Esophagus squamous epithelium (tissue), 4 donors: ENCODE data around the gene PLBD2.

Experiments used
- POLR2A ChIP-seq, 4 donors: fragments of 450-650 bp; IDR thresholded peaks; one replicate each; pipeline ENCODE4 v1.6.1; 2017; ENCODE audit warnings: antibody characterized with exemption in 4 of 4, mild to moderate bottlenecking in 4 of 4, moderate library complexity in 3 of 4
- TF ChIP-seq, protein P1 (sequence below), 6 experiments: fragments of 450-650 bp in 4 of 6; fragments of 200-600 bp in 2 of 6; sonication (generic) in 2 of 6; IDR thresholded peaks; one replicate each; pipeline ENCODE4 v1.5.1; 2016 to 2019; ENCODE audit warnings: antibody characterized with exemption in 6 of 6, mild to moderate bottlenecking in 4 of 6, moderate library complexity in 4 of 6

DNA sequence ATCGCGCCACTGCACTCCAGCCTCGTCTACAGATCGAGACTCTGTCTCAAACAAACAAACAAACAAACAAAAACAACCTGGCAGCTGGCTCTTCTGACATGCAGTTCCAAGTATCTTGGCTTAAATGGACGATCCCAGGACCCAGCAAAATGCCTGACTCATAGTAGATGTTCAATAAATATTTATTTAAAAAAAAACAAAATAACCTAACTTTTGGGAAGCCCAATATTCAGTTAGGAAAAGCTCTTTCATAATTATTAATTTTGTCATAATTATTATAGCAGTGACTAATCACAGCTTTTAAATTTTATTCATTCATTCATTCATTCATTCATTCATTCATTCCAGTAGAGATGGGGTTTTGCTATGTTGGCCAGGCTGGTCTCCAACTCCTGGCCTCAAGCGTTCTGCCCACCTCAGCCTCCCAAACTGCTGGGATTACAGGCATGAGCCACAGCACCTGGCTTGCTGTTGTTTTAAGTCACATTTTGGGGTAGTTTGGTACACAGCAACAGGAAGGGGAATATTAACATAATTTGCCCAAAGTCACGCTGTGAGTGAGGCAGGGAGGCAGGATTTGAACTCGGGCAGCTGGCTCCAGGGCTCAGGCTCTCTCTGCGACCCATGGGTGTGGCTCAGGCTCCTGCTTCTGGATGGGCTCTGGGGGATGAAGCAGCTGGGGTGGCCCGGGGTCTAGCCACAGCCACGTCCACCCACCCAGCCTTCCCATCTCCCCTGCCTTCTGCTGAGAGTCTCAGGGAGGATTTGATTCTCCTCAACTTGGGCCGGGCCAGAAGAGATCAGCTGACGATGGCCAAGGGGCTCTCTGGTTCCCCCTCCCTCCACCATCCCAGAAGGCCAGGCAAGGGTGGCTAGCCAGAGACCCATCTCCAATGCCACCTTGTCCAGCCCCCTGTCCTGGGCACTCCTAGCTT, 42.9 kb downstream of the PLBD2 start:
- TF ChIP-seq POLR2A (IDR thresholded peaks at IDR 0.05): no peak
- TF ChIP-seq, protein P1, sequence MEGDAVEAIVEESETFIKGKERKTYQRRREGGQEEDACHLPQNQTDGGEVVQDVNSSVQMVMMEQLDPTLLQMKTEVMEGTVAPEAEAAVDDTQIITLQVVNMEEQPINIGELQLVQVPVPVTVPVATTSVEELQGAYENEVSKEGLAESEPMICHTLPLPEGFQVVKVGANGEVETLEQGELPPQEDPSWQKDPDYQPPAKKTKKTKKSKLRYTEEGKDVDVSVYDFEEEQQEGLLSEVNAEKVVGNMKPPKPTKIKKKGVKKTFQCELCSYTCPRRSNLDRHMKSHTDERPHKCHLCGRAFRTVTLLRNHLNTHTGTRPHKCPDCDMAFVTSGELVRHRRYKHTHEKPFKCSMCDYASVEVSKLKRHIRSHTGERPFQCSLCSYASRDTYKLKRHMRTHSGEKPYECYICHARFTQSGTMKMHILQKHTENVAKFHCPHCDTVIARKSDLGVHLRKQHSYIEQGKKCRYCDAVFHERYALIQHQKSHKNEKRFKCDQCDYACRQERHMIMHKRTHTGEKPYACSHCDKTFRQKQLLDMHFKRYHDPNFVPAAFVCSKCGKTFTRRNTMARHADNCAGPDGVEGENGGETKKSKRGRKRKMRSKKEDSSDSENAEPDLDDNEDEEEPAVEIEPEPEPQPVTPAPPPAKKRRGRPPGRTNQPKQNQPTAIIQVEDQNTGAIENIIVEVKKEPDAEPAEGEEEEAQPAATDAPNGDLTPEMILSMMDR (IDR thresholded peaks at IDR 0.05): no peak
